ENCODE data around the gene GRIK3. TPM values are rescaled to one million over a fixed set of nuclear protein-coding genes. Genes with fewer than 3 reads are reported as not detected.

The GRIK3 gene
- total and polyA plus RNA-seq, 2 experiments from 2014 or later: under 0.01 TPM; not detected in 1

DNA sequence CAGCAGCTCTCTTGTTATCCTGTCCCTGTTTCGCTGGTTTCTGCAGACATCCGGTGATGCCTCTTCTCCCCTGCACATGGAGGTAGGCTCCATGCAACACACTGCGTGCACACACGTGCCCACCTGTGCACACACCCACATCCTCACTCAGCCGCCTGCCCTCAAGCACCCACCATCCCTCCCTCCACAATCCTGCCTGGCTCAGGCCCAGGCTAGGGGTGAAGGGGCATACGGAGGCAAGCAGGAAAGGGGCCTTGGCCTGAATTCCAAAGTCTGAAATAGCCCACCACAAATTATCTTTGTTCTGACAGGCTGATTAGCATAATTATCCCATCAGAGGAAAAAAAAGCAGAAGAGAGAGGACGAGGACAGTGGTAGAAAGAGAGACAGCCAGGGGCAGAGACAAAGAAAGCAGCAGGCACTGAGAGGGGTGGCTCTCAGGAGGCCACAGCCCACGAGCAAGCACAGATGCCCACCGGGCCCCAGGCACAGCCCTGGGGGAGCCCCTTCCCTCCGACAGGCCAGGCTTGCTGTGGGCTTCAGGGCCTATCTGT is 73.2 kb downstream of the GRIK3 start:
- Histone ChIP-seq H3K4me1 (ENCODE audit: insufficient read depth) (no peaks in the 10 kb centered on the region), H4K20me1 (ENCODE audit: insufficient read depth, poor library complexity, severe bottlenecking) (no peaks in the 10 kb centered on the region), H3K36me3 (replicated peaks; ENCODE audit: insufficient read depth, low read depth) (no peaks in the 10 kb centered on the region), H3K79me2 (no peaks in the 10 kb centered on the region), H3K4me2 (no peak overlapping the region), H2AFZ (no peak overlapping the region), H3K9me3 (ENCODE audit: low read depth) (no peaks in the 10 kb centered on the region), H3K4me3 (no peak overlapping the region), H3K9me2 (replicated peaks; ENCODE audit: insufficient read depth) (no peaks in the 10 kb centered on the region), H3K27me3 (no peaks in the 10 kb centered on the region), H3K27ac (no peak overlapping the region)
- WGBS (ENCODE audit: low lambda C conversion rate, missing lambda C conversion rate): 77% methylated on average over 10 of the region's 10 CpGs
- no peak for DNase-seq (ENCODE audit: low spot score)
- TF ChIP-seq EZH2 (IDR thresholded peaks at IDR 0.05; ENCODE audit: borderline replicate concordance) (no peak), CTCF (IDR thresholded peaks at IDR 0.05; ENCODE audit: poor library complexity) (no peak), EZH2phosphoT487 (IDR thresholded peaks at IDR 0.05; ENCODE audit: low read depth, severe bottlenecking, unreplicated experiment) (no peak)

GRCh38 chr1:36956570-36956969 is 77.7 kb downstream of the GRIK3 start:
- no peaks in the 10 kb centered on the region for H3K9me3 ChIP-seq (ENCODE audit: low read depth)
- TF ChIP-seq EZH2phosphoT487 (IDR thresholded peaks at IDR 0.05; ENCODE audit: low read depth, severe bottlenecking, unreplicated experiment) (no peak), CTCF (IDR thresholded peaks at IDR 0.05; ENCODE audit: poor library complexity) (no peak), EZH2 (IDR thresholded peaks at IDR 0.05; ENCODE audit: borderline replicate concordance) (no peak)
- H3K27ac ChIP-seq: no peak overlapping the region
- H3K4me2 ChIP-seq: no peak overlapping the region
- H3K27me3 ChIP-seq: no peaks in the 10 kb centered on the region
- no peak overlapping the region for H3K4me3 ChIP-seq
- no peaks in the 10 kb centered on the region for H3K36me3 ChIP-seq (replicated peaks; ENCODE audit: insufficient read depth, low read depth)
- H2AFZ ChIP-seq: no peak overlapping the region
- H3K9me2 ChIP-seq (replicated peaks; ENCODE audit: insufficient read depth): no peaks in the 10 kb centered on the region
- H3K79me2 ChIP-seq: no peaks in the 10 kb centered on the region
- no peak for DNase-seq (ENCODE audit: low spot score)
- no peaks in the 10 kb centered on the region for H3K4me1 ChIP-seq (ENCODE audit: insufficient read depth)
- no peaks in the 10 kb centered on the region for H4K20me1 ChIP-seq (ENCODE audit: insufficient read depth, poor library complexity, severe bottlenecking)
- 88% methylated on average over 5 of the region's 5 CpGs for WGBS (ENCODE audit: low lambda C conversion rate, missing lambda C conversion rate)

- no peak for TF ChIP-seq EZH2 (IDR thresholded peaks at IDR 0.05; ENCODE audit: borderline replicate concordance)
- TF ChIP-seq CTCF (IDR thresholded peaks at IDR 0.05; ENCODE audit: poor library complexity): no peak
- 95% methylated on average over 6 of the region's 7 CpGs for WGBS (ENCODE audit: low lambda C conversion rate, missing lambda C conversion rate)
- no peak overlapping the region for H2AFZ ChIP-seq
Observed at GRCh38 chr1:36955016-36955415, 79.3 kb downstream of the GRIK3 start.

GRCh38 chr1:36953061-36953460 is 81.3 kb downstream of the GRIK3 start:
- H2AFZ ChIP-seq: no peak overlapping the region
- no peaks in the 10 kb centered on the region for H3K79me2 ChIP-seq
- no peak for DNase-seq (ENCODE audit: low spot score)
- H3K9me3 ChIP-seq (ENCODE audit: low read depth): no peaks in the 10 kb centered on the region
- no peaks in the 10 kb centered on the region for H3K4me1 ChIP-seq (ENCODE audit: insufficient read depth)
- H4K20me1 ChIP-seq (ENCODE audit: insufficient read depth, poor library complexity, severe bottlenecking): no peaks in the 10 kb centered on the region
- H3K4me2 ChIP-seq: no peak overlapping the region
- H3K4me3 ChIP-seq: no peak overlapping the region
- H3K9me2 ChIP-seq (replicated peaks; ENCODE audit: insufficient read depth): no peaks in the 10 kb centered on the region
- TF ChIP-seq EZH2 (IDR thresholded peaks at IDR 0.05; ENCODE audit: borderline replicate concordance) (no peak), CTCF (IDR thresholded peaks at IDR 0.05; ENCODE audit: poor library complexity) (no peak)
- WGBS (ENCODE audit: low lambda C conversion rate, missing lambda C conversion rate): 72% methylated on average over 5 of the region's 5 CpGs
- no peaks in the 10 kb centered on the region for H3K27me3 ChIP-seq
- H3K27ac ChIP-seq: no peak overlapping the region
- H3K36me3 ChIP-seq (replicated peaks; ENCODE audit: insufficient read depth, low read depth): no peaks in the 10 kb centered on the region

More at GRCh38 chr1:36955016-36955415, 79.3 kb downstream of the GRIK3 start:
- Histone ChIP-seq H3K4me3 (no peak overlapping the region), H3K9me3 (ENCODE audit: low read depth) (no peaks in the 10 kb centered on the region), H3K27me3 (no peaks in the 10 kb centered on the region), H3K27ac (no peak overlapping the region), H3K79me2 (no peaks in the 10 kb centered on the region), H3K9me2 (replicated peaks; ENCODE audit: insufficient read depth) (no peaks in the 10 kb centered on the region), H3K4me1 (ENCODE audit: insufficient read depth) (no peaks in the 10 kb centered on the region), H3K36me3 (replicated peaks; ENCODE audit: insufficient read depth, low read depth) (no peaks in the 10 kb centered on the region), H4K20me1 (ENCODE audit: insufficient read depth, poor library complexity, severe bottlenecking) (no peaks in the 10 kb centered on the region), H3K4me2 (no peak overlapping the region)
- DNase-seq (ENCODE audit: low spot score): no peak
